Endothelial cell of umbilical vein (primary cell): Measurements from ENCODE around the gene ZFR. TPM values are rescaled to one million over a fixed set of nuclear protein-coding genes. Genes with fewer than 3 reads are reported as not detected.

Experiments
- BruUV-seq: library from RNA; stranded (reverse); fragments of 400-500 nt; replicated peaks from 2 replicates; lab custom pipeline; 2021; lab: Mats Ljungman, UMichigan
- CTCF ChIA-PET: fragments of 300-600, 350-600 bp; sonication (Branson Sonifier 250); formaldehyde crosslinking; loops from one replicate; lab custom pipeline; 2021; ENCODE audit warnings: antibody characterized with exemption, inconsistent platforms; lab: Charles Lee
- POLR2A ChIA-PET: fragments of 300-600, 350-600 bp; sonication (Branson Sonifier 250); formaldehyde crosslinking; loops from one replicate; lab custom pipeline; 2021; ENCODE audit warnings: antibody characterized with exemption, inconsistent platforms; lab: Charles Lee
- DNase-seq: peaks from one replicate; pipeline ENCODE4 v3.0.0-alpha.2; 2011; ENCODE audit warnings: low read depth, low spot score
- FAIRE-seq: peaks from 2 replicates; lab custom pipeline; 2011; peaks lifted over from hg19 to GRCh38; lab: Jason Lieb, UNC
- H2AFZ ChIP-seq: 2 replicates; pipeline ENCODE4 v1.6.0; 2012; ENCODE audit warnings: low read depth, low read length, control low read depth, inconsistent platforms
- H3K27ac ChIP-seq: 2 replicates; pipeline ENCODE4 v1.5.1; 2011; ENCODE audit warnings: low read depth, mild to moderate bottlenecking, control low read depth, low read length, moderate library complexity; ENCODE audit not compliant: insufficient read depth
- H3K27me3 ChIP-seq, 2 experiments: 2 replicates each; pipeline versions ENCODE4 v1.6.0 to v1.6.1; 2011; ENCODE audit warnings: low read length in 2 of 2, mixed read lengths in 1 of 2; ENCODE audit not compliant: control insufficient read depth in 2 of 2, insufficient read depth in 2 of 2
- H3K36me3 ChIP-seq, 2 experiments: 2 replicates in 1 of 2; 3 replicates in 1 of 2; pipeline ENCODE4 v1.5.1; 2011; ENCODE audit warnings: low read length in 2 of 2, mild to moderate bottlenecking in 1 of 2, moderate library complexity in 1 of 2; ENCODE audit not compliant: control insufficient read depth in 2 of 2, insufficient read depth in 2 of 2; ENCODE audit errors: extremely low read depth in 1 of 2
- H3K4me1 ChIP-seq: 3 replicates; pipeline ENCODE4 v1.5.1; 2011; ENCODE audit warnings: mild to moderate bottlenecking, low read length; ENCODE audit not compliant: control insufficient read depth, insufficient read depth; ENCODE audit errors: extremely low read depth
- H3K4me2 ChIP-seq: 2 replicates; pipeline ENCODE4 v1.6.1; 2011; ENCODE audit warnings: low read length, control low read depth, mixed read lengths; ENCODE audit not compliant: insufficient read depth
- H3K4me3 ChIP-seq, 3 experiments: fragments of 200-600 bp in 1 of 3; sonication (generic), shearing (Covaris generic) in 1 of 3; replicated peaks in 1 of 3; 2 replicates each; pipeline ENCODE4 v1.5.1; 2011 to 2016; ENCODE audit warnings: control low read depth in 3 of 3, low read length in 3 of 3, mild to moderate bottlenecking in 2 of 3, inconsistent platforms in 1 of 3, low read depth in 1 of 3, moderate library complexity in 1 of 3; ENCODE audit not compliant: insufficient read depth in 1 of 3
- H3K79me2 ChIP-seq: 2 replicates; pipeline ENCODE4 v1.6.0; 2012; ENCODE audit warnings: low read length, inconsistent platforms; ENCODE audit not compliant: control insufficient read depth, insufficient read depth
- H3K9ac ChIP-seq: replicated peaks from 2 replicates; pipeline ENCODE3; 2011; ENCODE audit warnings: low read length, control low read depth; ENCODE audit not compliant: insufficient read depth; ENCODE audit errors: extremely low read depth
- H3K9me1 ChIP-seq: replicated peaks from 3 replicates; pipeline ENCODE4 v1.6.0; 2011; ENCODE audit warnings: mild to moderate bottlenecking, low read length; ENCODE audit not compliant: control insufficient read depth, insufficient read depth; ENCODE audit errors: extremely low read depth
- H3K9me3 ChIP-seq: replicated peaks from 2 replicates; pipeline ENCODE4 v1.5.1; 2012; ENCODE audit warnings: low read length, inconsistent platforms; ENCODE audit not compliant: control insufficient read depth, insufficient read depth
- H4K20me1 ChIP-seq: replicated peaks from 2 replicates; pipeline ENCODE3; 2011; ENCODE audit warnings: mild to moderate bottlenecking, low read length; ENCODE audit not compliant: control insufficient read depth, insufficient read depth; ENCODE audit errors: extremely low read depth
- CTCF ChIP-seq, 2 donors: IDR thresholded peaks; 1 replicate in 1 of 2; 2 replicates in 1 of 2; pipeline ENCODE4 v1.5.1; 2011; ENCODE audit warnings: low read length in 2 of 2, mild to moderate bottlenecking in 2 of 2, moderate library complexity in 2 of 2, control low read depth in 1 of 2, inconsistent platforms in 1 of 2, low read depth in 1 of 2; ENCODE audit not compliant: insufficient read depth in 1 of 2; ENCODE audit errors: extremely low read depth in 1 of 2
- EZH2 ChIP-seq: IDR thresholded peaks from 2 replicates; pipeline ENCODE4 v1.6.1; 2012; ENCODE audit warnings: borderline replicate concordance, low read depth, mild to moderate bottlenecking, moderate library complexity, low read length, inconsistent platforms; ENCODE audit not compliant: severe bottlenecking
- FOS ChIP-seq: IDR thresholded peaks from 2 replicates; pipeline ENCODE4 v1.6.1; 2011; ENCODE audit warnings: mild to moderate bottlenecking, low read length, moderate library complexity, borderline replicate concordance; ENCODE audit not compliant: insufficient read depth
- GATA2 ChIP-seq: IDR thresholded peaks from 2 replicates; pipeline ENCODE4 v1.7.0; 2011; ENCODE audit warnings: low read depth, mild to moderate bottlenecking, moderate library complexity, mixed read lengths, low read length; ENCODE audit not compliant: insufficient read length, insufficient read depth
- JUN ChIP-seq: IDR thresholded peaks from 2 replicates; pipeline ENCODE4 v1.6.1; 2011; ENCODE audit warnings: borderline replicate concordance, low read depth; ENCODE audit not compliant: insufficient read length, insufficient read depth
- MAX ChIP-seq: IDR thresholded peaks from 2 replicates; pipeline ENCODE4 v1.6.1; 2011; ENCODE audit not compliant: insufficient read depth, insufficient read length
- MYC ChIP-seq: IDR thresholded peaks from one replicate; pipeline ENCODE4 v1.6.1; 2011; ENCODE audit warnings: mild to moderate bottlenecking, low read depth, low read length
- POLR2A ChIP-seq: IDR thresholded peaks from 2 replicates; pipeline ENCODE4 v1.6.1; 2012; ENCODE audit warnings: low read depth, mild to moderate bottlenecking, control low read depth, low read length
- POLR2AphosphoS5 ChIP-seq: IDR thresholded peaks from 2 replicates; pipeline ENCODE4 v1.6.1; 2012; ENCODE audit warnings: low read depth, mild to moderate bottlenecking, control low read depth, low read length, moderate library complexity; ENCODE audit not compliant: insufficient read depth
- dilution Hi-C: fragments of 300-500 bp; cut with MboI; formaldehyde crosslinking; loops from one replicate; pipeline ENCODE4 v1.15.0; 2019; ENCODE audit warnings: low sequenced_read_pairs; ENCODE audit not compliant: extremely low pct_ligation_motif_present
- intact Hi-C: fragments of 100-400 bp; cut with micrococcal nuclease; formaldehyde crosslinking; loops from one replicate; pipeline ENCODE4 v1.10.0; 2022
- polyA plus RNA-seq, 4 experiments: library from polyadenylated mRNA; depleted of rRNA in 3 of 4; stranded (reverse) in 3 of 4; unstranded in 1 of 4; fragments of >200 nt; gene quantifications; 2 replicates each; pipeline versions ENCODE4 v1.2.1 to v1.2.3, GENCODE V29; 2011 to 2012; ENCODE audit warnings: missing spikeins in 1 of 4
- total RNA-seq: library from RNA; stranded (reverse); gene quantifications from 2 replicates; pipeline ENCODE4 v1.2.3, GENCODE V29; 2021

ZFR gene
- total and polyA plus RNA-seq, 2 donors (not counting 3 experiments of a cell fraction or from before 2014, with no cell fraction given) = 60.1 to 79.4 TPM

- DNase-seq (no peak), FAIRE-seq (no peak)
- H3K9me3 ChIP-seq = no peaks in the 10 kb centered on the region
- TF ChIP-seq JUN = no peak
- TF ChIP-seq EZH2 = no peak
- TF ChIP-seq MYC = no peak
- TF ChIP-seq POLR2AphosphoS5 = no peak
- no peak for TF ChIP-seq MAX
- no peak for TF ChIP-seq POLR2A
- TF ChIP-seq CTCF (IDR thresholded peaks at IDR 0.05; ENCODE audit: extremely low read depth in 1 of 2, insufficient read depth in 1 of 2, low read depth in 1 of 2, low read length in 2 of 2) = no peak
- no peak for TF ChIP-seq GATA2
- TF ChIP-seq FOS = no peak
- BruUV-seq = no TSS peak
- ChIA-PET POLR2A (no interaction called here), CTCF (interaction anchor here (0.9 kb wide), 1 partner anchor 14 kb away, joined by 3 read pairs; no protein-coding TSS in a partner anchor)
- H3K27ac ChIP-seq = no peak overlapping the region
- H3K27me3 ChIP-seq = no peaks in the 10 kb centered on the region
- H3K36me3 ChIP-seq = no peaks in the 10 kb centered on the region
- H2AFZ ChIP-seq = no peak overlapping the region
- H3K4me1 ChIP-seq = peaks cover 7% of the 10 kb centered on the region
- H3K9ac ChIP-seq = no peak overlapping the region
- no peak overlapping the region for H3K4me2 ChIP-seq
- dilution Hi-C loops (no loop called here), intact Hi-C loops (no loop called here)
- no peak overlapping the region for H3K4me3 ChIP-seq
- peaks cover 65% of the 10 kb centered on the region for H3K79me2 ChIP-seq
- no peaks in the 10 kb centered on the region for H3K9me1 ChIP-seq
- peaks cover 7% of the 10 kb centered on the region for H4K20me1 ChIP-seq
Observed at GRCh38 chr5:32309761-32310160, 134.8 kb downstream of the ZFR start.
